GM12878 (cell line): ENCODE results near the gene NFATC1. TPM values are rescaled to one million over a fixed set of nuclear protein-coding genes. Genes with fewer than 3 reads are reported as not detected.

Experiments used
- ASH2L ChIP-seq: fragments of 300-600, 200-600 bp; sonication (generic); IDR thresholded peaks from 2 replicates; pipeline ENCODE4 v1.6.1; 2017; ENCODE audit warnings: low read depth, mild to moderate bottlenecking, borderline replicate concordance
- BHLHE40 ChIP-seq, 2 experiments: fragments of 450-650 bp in 1 of 2; IDR thresholded peaks; 2 replicates each; pipeline ENCODE4 v1.6.1; 2011 to 2017; ENCODE audit warnings: low read depth in 2 of 2, borderline replicate concordance in 1 of 2, improper control_type of control experiment in 1 of 2, low read length in 1 of 2, mild to moderate bottlenecking in 1 of 2
- CEBPZ ChIP-seq: fragments of 150-350 bp; IDR thresholded peaks from 2 replicates; pipeline ENCODE4 v1.6.1; 2016; ENCODE audit warnings: low read depth, low read length
- FOXK2 ChIP-seq: fragments of 450-650 bp; IDR thresholded peaks from 2 replicates; pipeline ENCODE4 v1.6.1; 2017; ENCODE audit warnings: mild to moderate bottlenecking, moderate library complexity
- FOXM1 ChIP-seq: IDR thresholded peaks from 2 replicates; pipeline ENCODE4 v1.6.1; 2012; ENCODE audit warnings: low read depth, mild to moderate bottlenecking, inconsistent platforms, low read length, moderate library complexity
- IKZF2 ChIP-seq, 2 experiments: fragments of 450-650 bp; IDR thresholded peaks; 2 replicates each; pipeline ENCODE4 v1.6.1; 2017; ENCODE audit warnings: mild to moderate bottlenecking in 2 of 2, moderate library complexity in 2 of 2
- JUNB ChIP-seq: IDR thresholded peaks from 2 replicates; pipeline ENCODE4 v1.6.1; 2016; ENCODE audit warnings: antibody characterized with exemption, mild to moderate bottlenecking
- LARP7 ChIP-seq: fragments of 450-650 bp; IDR thresholded peaks from 2 replicates; pipeline ENCODE4 v1.6.1; 2017; ENCODE audit warnings: mild to moderate bottlenecking
- NBN ChIP-seq: fragments of 450-650 bp; IDR thresholded peaks from 2 replicates; pipeline ENCODE4 v1.6.1; 2016
- NR2F1 ChIP-seq: fragments of 450-650 bp; conservative IDR thresholded peaks from 2 replicates; pipeline ENCODE4 v1.6.1; 2017; ENCODE audit warnings: mild to moderate bottlenecking
- POLR2AphosphoS5 ChIP-seq: IDR thresholded peaks from 2 replicates; pipeline ENCODE4 v1.6.1; 2011; ENCODE audit warnings: mild to moderate bottlenecking, low read length, inconsistent platforms
- SMAD5 ChIP-seq: IDR thresholded peaks from 2 replicates; pipeline ENCODE4 v1.6.1; 2016; ENCODE audit warnings: antibody characterized with exemption, low read depth
- SPI1 ChIP-seq: IDR thresholded peaks from 2 replicates; pipeline ENCODE4 v1.6.1; 2011; ENCODE audit warnings: low read depth, mild to moderate bottlenecking, low read length, moderate library complexity, borderline replicate concordance; ENCODE audit not compliant: insufficient read depth
- SREBF1 ChIP-seq: IDR thresholded peaks from 2 replicates; pipeline ENCODE4 v1.6.1; 2012; ENCODE audit warnings: mild to moderate bottlenecking, low read length
- polyA plus RNA-seq, 11 experiments: library from polyadenylated mRNA; depleted of rRNA in 4 of 11; unstranded in 6 of 11; stranded (reverse) in 5 of 11; fragments of >200 nt; fragmentation: Nextera tagmentation in 4 of 11; fragmentation: Illumina TruSeq in 1 of 11; extraction: Ambion mirVana in 4 of 11; extraction: Trizol in 1 of 11; gene quantifications; 1 replicate in 1 of 11; 2 replicates in 10 of 11; pipeline versions ENCODE4 v1.2.1 to v1.2.3, GENCODE V29; 2011 to 2016; ENCODE audit warnings: inconsistent platforms in 2 of 11, missing spikeins in 2 of 11, low read depth in 1 of 11
- total RNA-seq, 4 experiments: library from RNA; depleted of rRNA in 3 of 4; stranded (reverse); fragments of >200 nt in 3 of 4; fragmentation: Illumina TruSeq in 1 of 4; extraction: Trizol in 1 of 4; gene quantifications; 2 replicates each; pipeline versions ENCODE4 v1.2.1 to v1.2.3, GENCODE V29; 2013 to 2021
- TF ChIP-seq, protein P1 (sequence below): fragments of 450-650 bp; IDR thresholded peaks from 2 replicates; pipeline ENCODE4 v1.6.1; 2014; ENCODE audit warnings: mild to moderate bottlenecking
- TF ChIP-seq, protein P2 (sequence below): fragments of 450-650 bp; IDR thresholded peaks from 2 replicates; pipeline ENCODE4 v1.6.1; 2017; ENCODE audit warnings: borderline replicate concordance

Gene NFATC1
- total and polyA plus RNA-seq, 10 of the 15 experiments (the other 5 are each of a cell fraction or from before 2014, with no cell fraction given): 0.84 to 20.8 (median 5.1) TPM

DNA sequence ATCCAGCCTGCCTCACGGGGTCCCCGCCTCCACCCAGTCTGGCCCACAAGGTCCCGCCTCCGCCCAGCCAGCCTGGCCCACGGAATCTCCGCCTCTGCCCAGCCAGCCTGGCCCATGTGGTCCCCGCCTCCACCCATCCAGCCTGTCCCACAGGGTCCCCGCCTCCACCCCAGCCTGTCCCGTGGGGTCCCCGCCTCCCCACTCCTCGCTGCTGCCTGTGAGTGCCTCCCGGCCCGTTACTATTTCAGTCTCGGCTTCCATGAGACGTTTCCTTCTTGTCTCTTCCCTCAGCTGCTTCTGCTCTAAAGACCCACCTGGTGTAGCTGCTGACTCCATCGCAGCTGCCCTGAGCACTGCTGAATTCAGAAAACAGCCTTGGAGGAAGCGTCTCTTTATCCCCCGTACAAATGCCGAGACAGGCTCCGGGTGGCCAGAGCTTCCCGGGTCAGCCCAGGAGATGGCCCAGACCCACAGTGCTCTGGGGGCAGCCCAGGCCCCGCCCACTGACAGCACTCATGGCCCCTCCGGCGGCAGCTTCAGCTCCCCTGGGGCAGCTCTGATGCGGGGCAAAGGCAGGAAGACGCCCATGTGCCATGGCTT, 69.8 kb downstream of the NFATC1 start (continued):
- TF ChIP-seq CEBPZ (no peak), FOXM1 (no peak), ASH2L (no peak), SMAD5 (no peak), JUNB (no peak), SPI1 (no peak), BHLHE40 (IDR thresholded peaks at IDR 0.05; ENCODE audit: borderline replicate concordance in 1 of 2, low read depth in 2 of 2, low read length in 1 of 2) (no peak), NBN (0 out of 2 replicates have a peak, but pooled peaks have one; percentile 41), FOXK2 (no peak), SREBF1 (no peak), NR2F1 (0 out of 2 replicates have a peak, but pooled peaks have one; percentile 23), IKZF2 (IDR thresholded peaks at IDR 0.05) (0 out of 4 replicates have a peak, but pooled peaks of 1 of the 2 experiments have one; percentile 16), POLR2AphosphoS5 (no peak), LARP7 (no peak)
- TF ChIP-seq, protein P1, sequence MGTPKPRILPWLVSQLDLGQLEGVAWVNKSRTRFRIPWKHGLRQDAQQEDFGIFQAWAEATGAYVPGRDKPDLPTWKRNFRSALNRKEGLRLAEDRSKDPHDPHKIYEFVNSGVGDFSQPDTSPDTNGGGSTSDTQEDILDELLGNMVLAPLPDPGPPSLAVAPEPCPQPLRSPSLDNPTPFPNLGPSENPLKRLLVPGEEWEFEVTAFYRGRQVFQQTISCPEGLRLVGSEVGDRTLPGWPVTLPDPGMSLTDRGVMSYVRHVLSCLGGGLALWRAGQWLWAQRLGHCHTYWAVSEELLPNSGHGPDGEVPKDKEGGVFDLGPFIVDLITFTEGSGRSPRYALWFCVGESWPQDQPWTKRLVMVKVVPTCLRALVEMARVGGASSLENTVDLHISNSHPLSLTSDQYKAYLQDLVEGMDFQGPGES: no peak
- TF ChIP-seq, protein P2, sequence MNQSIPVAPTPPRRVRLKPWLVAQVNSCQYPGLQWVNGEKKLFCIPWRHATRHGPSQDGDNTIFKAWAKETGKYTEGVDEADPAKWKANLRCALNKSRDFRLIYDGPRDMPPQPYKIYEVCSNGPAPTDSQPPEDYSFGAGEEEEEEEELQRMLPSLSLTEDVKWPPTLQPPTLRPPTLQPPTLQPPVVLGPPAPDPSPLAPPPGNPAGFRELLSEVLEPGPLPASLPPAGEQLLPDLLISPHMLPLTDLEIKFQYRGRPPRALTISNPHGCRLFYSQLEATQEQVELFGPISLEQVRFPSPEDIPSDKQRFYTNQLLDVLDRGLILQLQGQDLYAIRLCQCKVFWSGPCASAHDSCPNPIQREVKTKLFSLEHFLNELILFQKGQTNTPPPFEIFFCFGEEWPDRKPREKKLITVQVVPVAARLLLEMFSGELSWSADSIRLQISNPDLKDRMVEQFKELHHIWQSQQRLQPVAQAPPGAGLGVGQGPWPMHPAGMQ: no peak
